Activated CD4-positive, CD25-positive, alpha-beta regulatory T cell treated with anti-CD3 and anti-CD28 coated beads, Interleukin-2, amount 50 U/mL, for 24 hours (primary cell): ENCODE results near the gene XRN2.

Experiments used
- ATAC-seq, 2 donors: fragments of 150-1000 bp; cut with Tn5 transposase; one replicate each; pipeline ENCODE4 v1.10.0; 2021; ENCODE audit warnings: mild to moderate bottlenecking in 1 of 2, moderate library complexity in 1 of 2

The XRN2 gene, protein sequence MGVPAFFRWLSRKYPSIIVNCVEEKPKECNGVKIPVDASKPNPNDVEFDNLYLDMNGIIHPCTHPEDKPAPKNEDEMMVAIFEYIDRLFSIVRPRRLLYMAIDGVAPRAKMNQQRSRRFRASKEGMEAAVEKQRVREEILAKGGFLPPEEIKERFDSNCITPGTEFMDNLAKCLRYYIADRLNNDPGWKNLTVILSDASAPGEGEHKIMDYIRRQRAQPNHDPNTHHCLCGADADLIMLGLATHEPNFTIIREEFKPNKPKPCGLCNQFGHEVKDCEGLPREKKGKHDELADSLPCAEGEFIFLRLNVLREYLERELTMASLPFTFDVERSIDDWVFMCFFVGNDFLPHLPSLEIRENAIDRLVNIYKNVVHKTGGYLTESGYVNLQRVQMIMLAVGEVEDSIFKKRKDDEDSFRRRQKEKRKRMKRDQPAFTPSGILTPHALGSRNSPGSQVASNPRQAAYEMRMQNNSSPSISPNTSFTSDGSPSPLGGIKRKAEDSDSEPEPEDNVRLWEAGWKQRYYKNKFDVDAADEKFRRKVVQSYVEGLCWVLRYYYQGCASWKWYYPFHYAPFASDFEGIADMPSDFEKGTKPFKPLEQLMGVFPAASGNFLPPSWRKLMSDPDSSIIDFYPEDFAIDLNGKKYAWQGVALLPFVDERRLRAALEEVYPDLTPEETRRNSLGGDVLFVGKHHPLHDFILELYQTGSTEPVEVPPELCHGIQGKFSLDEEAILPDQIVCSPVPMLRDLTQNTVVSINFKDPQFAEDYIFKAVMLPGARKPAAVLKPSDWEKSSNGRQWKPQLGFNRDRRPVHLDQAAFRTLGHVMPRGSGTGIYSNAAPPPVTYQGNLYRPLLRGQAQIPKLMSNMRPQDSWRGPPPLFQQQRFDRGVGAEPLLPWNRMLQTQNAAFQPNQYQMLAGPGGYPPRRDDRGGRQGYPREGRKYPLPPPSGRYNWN

DNA sequence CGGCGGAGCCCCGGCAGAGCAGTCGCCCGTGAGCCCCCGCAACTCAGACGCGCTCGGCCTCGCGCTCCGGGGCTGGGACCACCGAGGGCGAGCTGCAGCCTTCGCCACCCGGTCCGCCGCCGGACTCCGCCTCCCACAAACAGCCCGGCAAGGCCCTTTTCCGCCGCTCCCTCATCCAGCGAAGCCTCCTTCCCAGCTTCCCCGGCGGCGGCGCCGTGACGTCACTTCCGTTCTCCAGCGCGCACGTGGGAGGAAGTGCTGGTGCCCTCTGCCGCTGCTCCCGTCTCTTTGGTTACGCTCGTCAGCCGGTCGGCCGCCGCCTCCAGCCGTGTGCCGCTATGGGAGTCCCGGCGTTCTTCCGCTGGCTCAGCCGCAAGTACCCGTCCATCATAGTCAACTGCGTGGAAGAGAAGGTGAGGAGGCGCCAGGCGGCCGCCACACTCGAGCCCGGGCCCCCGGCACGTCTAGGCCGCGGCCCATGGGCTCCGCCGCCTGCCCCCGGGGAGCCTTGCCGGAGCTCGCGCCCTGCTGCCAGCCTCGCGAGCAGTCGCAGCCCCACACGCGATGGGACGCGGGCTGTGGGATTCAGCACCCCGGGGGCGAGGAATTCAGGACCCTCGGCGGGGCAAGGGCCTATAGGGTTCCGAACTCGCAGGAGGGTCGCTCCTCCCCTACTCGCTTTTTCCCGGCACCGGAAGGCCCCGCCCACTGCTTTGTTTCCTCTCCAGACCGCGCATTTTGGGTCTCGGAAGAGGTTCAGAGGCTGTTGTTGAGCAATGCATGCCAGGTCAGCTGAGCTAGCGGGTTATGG is at the start of gene XRN2:
Gene XRN2 (plus strand): TSS at position 271 of the 811 bp plus-strand sequence. CDS start 68 bp downstream, at position 339.
- peak; percentile 93 to 95 for ATAC-seq

DNA sequence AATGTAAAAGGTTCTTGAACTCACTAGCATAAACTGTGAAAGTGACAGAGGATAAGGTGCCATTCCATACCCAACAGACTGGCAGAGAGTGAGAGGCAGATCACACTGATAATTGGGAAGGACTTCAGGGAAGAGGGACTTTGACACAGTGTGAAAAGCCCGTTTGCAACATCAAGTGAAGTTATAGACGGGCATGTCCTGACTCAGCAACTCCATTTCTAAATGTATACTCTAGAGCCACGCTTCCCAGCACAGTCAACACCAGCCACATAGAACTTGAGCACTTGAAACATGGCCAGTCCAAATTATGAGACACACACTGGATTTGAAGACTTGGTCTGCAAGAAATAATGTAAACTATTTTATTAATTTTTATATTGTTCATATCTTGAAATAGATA is 45.9 kb upstream of the XRN2 start:
- ATAC-seq = no peak

DNA sequence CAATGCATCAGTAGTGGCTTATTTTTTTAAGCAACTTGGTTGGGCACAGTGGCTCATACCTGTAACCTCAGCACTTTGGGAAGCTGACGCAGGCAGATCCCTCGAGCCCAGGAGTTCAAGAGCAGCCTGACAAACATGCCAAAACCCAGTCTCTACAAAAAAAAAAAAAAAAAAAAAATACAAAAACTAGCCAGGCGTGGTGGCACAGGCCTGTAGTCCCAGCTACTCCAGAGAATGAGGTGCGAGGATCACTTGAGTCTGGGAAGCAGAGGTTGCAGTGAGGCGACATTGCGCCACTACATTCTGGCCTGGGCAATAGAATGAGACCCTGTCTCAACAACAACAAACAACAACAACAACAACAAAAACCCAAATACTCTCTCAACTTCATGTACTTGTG is 44.7 kb upstream of the XRN2 start:
- ATAC-seq = no peak

DNA sequence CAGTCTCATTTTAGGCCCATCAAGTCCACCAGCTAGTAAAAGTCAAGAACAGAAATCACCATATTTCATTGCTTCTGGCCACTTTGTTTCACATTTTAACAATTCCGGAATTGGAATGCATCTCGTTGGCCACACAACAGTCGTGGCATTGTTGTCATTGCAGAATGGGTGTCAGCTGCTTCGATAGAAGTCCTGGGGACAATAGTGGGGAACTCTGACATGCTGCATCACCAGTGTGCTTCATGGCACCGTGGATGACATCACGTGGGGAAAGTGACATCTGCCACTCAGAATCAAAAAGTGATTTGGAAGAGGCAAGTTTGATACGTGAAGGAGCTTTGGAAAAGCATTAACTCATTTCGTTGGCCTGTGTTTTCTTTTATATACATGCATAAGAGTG is 43.8 kb upstream of the XRN2 start:
- no peak for ATAC-seq

DNA sequence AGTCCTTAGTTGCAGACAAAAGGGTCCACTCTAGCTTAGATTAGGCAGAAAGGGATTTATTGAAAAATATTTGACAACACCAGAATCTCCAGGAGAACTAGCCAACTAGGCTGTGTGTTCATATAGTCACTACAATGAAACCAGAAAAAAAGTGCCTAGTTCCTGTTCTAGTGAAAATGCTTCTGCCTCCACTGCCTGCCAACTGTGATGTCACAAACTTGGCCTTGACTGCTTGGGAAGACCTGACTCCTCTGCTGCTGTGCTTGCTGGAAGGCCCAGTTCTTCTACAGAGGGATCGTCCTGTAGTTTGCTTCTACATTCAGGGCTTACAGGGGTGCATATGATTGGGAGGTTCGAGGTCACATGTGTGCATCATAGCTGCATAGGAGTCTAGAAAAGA is 40.3 kb upstream of the XRN2 start:
- no peak for ATAC-seq

DNA sequence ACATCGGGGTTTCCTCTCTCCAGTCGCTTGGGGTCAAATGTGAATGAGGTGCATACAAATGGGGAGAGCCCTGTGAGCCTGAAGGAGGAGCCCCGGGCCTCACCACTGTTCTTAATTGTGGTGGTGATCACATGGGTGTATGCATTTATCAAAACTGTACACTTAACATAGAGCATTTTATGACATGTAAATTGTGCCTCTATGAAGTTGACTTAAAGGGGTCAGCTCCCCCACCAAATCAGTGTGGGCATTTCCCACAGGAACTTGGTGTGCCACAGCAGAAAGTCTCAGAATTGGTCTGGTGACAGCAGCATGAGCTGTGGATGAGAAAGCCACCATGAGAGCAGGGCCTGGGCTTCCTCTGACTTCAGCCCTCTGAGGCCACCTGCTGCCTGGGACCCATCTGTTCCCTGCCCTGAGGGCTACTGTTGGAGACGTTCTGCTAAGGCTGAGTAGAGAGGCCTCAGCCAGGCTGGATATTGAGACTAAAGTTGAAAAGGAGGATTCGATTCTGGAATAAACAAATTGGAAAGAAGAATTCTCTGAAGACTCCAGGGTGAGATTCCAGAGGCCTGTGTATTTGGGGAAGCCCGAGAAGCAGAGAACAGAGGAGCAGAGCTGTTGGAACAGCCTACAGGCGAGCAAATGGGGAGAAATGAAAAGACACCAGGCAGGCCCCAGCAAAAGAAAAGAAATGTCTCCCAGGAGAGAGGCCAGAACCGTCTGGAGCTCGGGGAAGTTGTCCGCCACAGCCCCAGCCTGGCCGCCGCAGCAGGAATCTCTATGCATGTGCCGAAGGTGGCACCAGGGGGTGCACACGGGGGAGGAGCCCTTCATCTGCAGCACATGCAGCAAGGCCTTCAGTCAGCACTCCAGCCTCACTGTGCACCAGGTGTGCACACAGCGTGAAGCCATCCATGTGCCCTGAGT is 37.6 kb upstream of the XRN2 start:
- no peak for ATAC-seq

DNA sequence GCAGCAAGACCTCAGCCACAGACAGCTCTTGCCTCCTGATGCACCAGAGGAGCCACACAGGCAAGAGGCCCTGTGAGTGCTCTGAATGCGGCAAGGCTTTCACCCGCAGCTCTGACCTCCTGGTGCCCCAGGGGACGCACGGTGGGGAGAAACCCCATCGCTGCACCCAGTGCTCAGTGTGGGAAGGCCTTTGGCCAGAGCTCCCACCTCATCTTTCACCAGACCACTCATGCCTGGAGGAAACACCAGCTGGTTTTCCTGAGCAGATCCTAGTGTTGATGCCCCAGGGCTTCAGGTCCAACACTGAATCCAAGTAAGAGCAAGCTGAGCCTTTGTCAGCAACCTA is 37.0 kb upstream of the XRN2 start:
- no peak for ATAC-seq

DNA sequence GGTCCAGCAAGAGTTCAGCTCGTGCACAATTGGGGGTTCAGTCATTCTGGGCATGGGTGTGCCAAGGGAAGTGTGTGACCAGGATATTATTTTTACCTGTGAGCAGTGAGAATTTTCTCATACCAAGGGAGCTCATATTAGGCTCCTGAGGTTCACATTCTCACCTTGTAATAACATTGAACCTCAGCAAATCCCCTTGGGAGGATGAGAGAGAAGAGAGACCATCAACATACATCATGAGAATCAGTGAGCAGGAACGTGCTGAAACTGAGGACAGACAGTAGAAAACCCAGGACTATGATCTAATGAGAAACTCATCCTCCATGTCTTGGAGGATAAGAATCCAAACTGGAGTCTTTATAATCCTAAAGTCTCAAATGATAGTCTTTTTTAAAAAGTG is 33.4 kb upstream of the XRN2 start:
- ATAC-seq = no peak

DNA sequence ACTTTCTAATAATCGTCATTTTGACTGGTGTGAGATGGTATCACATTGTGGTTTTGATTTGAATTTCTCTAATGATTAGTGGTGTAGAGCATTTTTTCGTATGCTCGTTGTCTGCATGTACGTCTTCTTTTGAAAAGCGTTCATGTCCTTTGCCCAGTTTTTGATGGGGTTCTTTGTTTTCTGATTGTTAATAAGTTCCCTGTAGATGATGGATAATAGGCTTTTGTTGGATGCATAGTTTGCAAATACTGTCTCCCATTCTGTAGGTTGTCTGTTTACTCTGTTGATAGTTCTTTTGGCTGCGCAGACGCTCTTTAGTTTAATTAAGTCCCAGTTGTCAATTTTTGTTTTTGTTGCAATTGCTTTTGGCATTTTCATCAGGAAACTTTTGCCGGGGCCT is 32.3 kb upstream of the XRN2 start:
- ATAC-seq = no peak

DNA sequence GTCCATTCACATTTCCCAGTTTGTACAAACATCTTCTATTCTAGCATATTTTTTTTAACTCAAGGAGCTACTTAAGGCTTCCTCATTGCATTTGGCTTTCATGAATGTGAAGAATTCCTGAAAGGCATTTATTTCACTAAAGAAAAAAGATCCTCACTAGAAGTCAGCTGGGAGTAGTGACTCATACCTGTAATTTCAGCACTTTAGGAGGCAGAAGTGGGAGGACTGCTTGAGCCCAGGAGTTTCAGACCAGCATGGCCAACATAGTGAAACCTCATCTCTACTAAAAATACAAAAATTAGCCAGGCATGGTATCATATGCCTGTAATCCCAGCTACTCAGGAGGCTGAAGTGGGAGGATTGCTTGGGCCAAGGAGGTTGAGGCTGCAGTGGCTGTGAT is 30.9 kb upstream of the XRN2 start:
- ATAC-seq = no peak

DNA sequence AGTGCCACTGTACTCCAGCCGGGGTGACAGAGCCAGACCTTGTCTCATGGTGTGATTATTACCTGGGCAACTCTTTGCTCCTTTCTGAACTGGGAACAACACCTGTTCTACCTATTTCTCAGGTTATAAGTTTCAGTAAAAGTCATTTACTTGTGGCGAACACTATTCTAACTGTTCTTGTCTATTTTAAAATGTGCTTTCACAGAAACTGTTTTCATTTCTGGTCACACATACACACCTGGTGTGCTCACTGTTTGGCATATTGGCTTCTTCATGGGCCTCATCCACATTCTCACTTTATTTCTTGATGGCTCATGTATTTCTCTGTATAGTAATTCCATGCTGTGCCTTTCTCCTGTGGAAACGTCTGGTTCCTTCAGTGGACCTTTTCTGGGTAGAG is 30.5 kb upstream of the XRN2 start:
- ATAC-seq = no peak

DNA sequence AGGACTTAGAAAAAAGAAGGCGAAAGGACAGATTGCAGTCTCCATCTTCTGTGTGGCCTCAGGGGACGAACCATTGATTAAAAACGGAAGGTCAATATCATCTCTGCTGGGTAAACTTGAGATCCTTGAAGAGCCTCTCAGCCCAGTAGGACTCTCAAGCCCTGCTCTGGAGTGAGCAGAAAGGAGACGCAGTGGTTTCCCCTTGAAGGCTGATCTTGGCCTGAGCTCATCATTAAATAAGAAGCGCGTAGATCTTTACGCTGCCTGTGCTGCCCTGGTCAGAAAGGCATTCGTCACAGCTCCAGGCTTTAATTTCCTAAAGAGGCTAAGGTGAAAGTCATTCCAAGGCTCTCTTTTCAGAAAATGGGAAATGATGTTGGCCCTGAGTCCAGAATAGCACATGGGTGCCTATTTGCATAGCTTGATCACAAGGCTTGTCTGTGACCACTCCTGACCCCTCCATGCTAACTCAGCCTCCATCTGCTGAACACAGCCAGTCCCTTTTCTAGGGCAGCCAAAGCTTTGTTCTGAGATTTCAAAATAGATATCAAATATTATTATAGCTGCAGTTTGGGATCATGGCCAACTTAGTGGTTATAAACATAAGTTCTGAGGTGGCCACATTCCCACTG is 29.3 kb upstream of the XRN2 start:
- no peak for ATAC-seq

DNA sequence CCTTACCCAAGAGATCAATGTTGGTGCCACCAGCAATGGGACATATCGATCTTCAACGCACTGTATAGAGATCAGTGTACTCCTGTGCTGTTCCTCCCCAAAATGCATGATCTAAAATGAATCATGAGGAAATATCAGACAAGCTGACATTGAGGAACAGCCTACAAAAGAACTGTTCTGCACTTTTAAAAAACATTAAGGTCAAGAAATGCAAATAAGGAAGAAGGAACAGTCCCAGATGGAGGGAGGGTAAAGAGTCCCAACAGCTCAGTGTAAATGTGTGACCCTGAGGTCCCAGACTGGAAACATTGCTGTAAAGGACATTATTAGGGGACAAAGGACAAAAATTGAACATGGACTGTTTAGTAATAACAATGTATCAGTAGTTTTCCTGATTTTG is 24.3 kb upstream of the XRN2 start:
- ATAC-seq = no peak

DNA sequence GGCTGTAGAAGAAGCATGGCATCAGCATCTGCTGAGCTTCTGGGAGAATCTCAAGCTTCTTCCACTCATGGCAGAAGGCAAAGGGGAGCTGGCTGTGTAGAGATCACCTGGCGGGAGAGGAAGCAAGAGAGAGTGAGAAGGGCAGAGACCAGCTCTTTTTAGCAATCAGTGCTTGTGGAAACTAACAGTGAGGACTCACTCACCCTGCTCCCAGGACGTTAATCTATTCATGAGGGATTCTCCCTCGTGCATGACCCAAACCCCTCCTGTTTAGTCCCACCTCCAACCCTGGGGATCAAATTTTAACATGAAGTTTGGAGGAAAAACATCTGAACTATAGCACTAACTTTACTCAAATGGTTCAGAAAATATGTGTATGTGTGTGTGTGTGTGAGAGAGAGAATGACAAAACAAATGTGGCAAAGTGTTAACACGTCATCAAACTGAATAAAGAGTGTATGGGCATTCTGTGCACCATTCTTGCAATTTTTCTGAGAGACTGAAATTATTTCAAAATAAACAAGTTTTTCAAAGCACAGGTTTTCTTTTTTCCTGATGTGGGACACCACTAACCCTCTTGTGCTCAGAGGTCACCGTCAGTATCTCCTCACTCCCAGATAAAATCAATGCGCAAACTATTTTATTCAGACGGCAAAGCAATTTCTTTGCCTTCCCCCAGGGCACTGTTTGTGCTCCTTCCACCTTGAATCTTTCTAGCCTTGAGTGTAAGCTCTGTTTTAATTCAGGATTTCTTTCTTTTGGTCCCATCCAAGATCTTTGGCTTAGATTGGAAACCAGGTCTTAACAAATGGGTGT is 23.2 kb upstream of the XRN2 start:
- no peak for ATAC-seq

DNA sequence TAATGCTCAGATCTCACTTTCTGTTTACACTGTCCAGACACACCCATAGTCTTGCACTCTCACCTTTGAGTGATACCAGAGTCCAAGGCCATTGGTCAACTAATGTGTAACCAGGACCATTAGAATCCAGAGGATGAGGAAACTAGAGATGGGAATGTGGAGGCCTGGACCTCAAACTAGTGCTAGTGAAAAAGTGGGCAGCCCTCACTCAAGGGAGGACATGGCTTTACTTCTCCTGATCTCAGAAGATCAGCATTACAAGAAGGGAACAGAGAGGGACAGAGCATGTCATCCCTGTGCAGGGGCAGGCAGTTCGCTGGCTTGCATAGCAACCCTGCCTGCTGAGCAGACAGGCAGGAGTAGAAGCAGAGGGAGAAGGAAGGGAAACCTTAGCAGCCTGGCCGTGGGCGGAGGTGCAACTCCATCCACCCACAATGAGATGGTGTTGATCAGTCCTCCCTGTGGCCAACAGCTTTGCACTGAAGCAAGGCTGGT is 22.6 kb upstream of the XRN2 start:
- no peak for ATAC-seq

DNA sequence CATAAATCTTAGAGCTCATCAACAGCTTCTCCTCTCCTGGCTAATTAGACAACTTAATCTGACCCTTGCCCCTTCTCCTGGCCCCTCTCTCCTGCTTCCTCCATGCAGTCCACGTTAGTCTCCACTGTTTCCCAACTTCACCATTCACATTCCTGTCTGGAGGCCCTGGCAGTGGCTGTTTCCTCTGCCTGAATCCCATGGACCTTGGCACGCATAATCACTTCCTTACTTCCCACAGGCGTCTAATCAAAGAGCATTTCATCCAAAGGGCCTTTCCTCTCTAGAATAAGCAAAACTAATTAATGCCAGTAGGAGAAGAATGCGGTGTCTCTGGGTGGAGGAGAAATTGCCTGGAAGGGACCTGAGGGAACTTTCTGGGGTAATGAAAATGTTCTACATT is 16.4 kb upstream of the XRN2 start:
- no peak for ATAC-seq

DNA sequence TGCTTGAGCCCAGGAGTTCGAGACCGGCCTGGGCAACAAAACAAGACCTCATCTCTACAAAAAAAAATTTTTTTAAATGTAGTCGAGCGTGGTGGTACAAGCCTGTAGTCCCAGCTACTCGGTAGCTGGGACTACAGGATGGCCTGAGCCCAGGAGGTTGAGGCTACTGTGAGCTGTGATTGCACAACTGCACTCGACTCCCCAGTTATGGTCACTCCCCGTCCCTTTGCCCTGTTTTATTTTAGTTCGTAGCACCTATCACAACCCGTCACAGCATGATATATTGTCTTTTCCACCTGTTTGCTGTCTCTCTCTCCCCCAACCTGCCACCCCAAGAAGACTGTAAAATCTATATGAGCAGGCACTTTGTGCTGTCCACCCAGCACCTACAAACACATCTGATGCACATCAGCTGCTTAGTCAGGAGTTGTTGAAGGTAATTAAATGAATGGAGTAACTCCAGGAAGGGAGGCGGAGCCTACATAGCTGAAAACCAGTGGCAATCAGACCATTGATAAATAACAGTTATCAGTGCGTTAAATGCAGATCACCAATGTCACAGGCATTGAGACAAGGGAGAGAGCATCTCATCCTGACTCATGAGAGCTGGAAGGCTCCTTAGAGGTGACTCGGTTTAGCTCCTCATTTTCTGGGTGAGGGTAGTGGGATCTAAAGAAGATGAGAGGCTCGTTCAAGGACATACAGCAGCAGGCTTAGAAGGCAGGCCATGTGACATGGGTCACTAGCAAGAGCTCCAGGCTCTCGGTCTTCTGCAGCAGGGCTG is 14.4 kb upstream of the XRN2 start:
- ATAC-seq = no peak

DNA sequence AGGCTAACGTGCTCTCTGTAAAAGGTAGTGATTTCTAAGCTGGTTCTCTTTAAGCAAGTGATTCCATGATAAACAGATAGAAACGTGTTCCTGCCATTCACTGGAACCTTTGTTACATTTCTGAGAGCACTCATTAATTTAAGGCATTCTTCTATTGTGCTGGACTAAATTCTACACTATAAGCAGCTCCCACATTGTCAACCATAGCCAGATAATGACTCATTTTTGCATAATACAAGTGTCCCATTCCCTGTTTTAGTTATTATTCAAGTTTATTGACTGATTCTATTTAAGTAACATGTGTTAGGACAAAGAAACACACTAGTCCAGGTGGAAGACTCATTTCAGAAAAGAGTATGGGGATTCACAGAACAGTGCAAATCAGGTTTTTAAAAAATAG is 13.5 kb upstream of the XRN2 start:
- ATAC-seq = no peak

DNA sequence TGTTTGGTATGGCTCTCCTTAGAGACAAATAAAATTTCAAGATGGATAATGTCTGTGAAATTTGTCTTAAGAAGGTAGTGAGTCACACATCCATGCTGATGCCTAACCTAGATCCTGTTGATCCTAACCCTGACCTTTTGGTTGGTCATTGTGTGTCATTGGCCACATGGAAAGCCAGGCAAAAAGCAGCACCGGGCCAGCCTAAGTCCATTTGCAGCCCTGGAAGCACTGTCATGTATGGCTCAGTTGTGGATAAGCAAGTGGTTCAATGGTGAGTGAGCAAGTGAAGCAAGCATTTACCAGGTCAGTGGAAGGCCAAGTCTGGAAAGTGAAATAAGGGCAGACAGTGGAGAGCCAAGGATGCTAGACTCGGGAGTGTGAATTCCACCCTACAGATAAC is 12.1 kb upstream of the XRN2 start:
- ATAC-seq = no peak

DNA sequence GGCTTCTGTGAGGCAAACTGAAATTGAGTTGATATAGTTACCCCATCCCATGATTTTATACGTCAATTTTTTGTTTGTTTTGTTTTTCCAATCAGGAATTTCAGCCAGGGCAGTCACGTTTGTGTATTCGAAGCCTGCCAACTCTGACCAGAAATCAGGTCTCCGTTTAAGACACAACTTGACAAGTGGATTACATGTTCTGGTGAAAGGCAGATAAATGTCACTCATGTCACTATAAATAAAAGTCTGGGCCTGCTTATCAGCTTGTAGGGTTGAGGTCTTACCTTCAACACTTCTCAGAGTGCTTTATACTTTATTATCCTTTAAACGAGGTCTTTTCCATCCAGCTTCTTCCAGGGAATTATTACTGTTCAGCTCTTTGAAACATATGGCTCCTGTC is 8.4 kb upstream of the XRN2 start:
- no peak for ATAC-seq
